OCI-LY3 (cell line): ENCODE measurements around the gene PTCD3.

ENCODE experiments used
- H2AFZ ChIP-seq: fragments of 200-600, 300-600 bp; shearing (Covaris generic); 2 replicates; pipeline ENCODE4 v1.6.0; 2014; ENCODE audit warnings: antibody characterized with exemption, low read depth, low read length
- H3K27ac ChIP-seq: fragments of 200-600, 300-600 bp; sonication (generic); 2 replicates; pipeline ENCODE4 v1.5.1; 2014; ENCODE audit warnings: mild to moderate bottlenecking, low read length, moderate library complexity, mixed read lengths
- H3K27me3 ChIP-seq: fragments of 200-600, 300-600 bp; sonication (generic); 2 replicates; pipeline ENCODE4 v1.6.1; 2014; ENCODE audit warnings: low read depth, low read length, mixed read lengths
- H3K36me3 ChIP-seq: fragments of 200-600, 300-600 bp; sonication (generic); replicated peaks from 2 replicates; pipeline ENCODE3; 2014; ENCODE audit warnings: low read depth, low read length, mixed read lengths
- H3K4me1 ChIP-seq: fragments of 300-600, 200-600 bp; sonication (generic); 2 replicates; pipeline ENCODE4 v1.6.1; 2014; ENCODE audit warnings: low read length, mixed read lengths
- H3K4me2 ChIP-seq: fragments of 200-600, 300-600 bp; sonication (generic); 2 replicates; pipeline ENCODE4 v1.6.1; 2014; ENCODE audit warnings: low read length, mixed read lengths
- H3K4me3 ChIP-seq: fragments of 300-600, 200-600 bp; sonication (generic); 2 replicates; pipeline ENCODE4 v1.5.1; 2014; ENCODE audit warnings: antibody characterized with exemption, mild to moderate bottlenecking, low read length, moderate library complexity
- H3K79me2 ChIP-seq: fragments of 300-600, 200-600 bp; shearing (Covaris generic); 2 replicates; pipeline ENCODE4 v1.6.1; 2014; ENCODE audit warnings: mild to moderate bottlenecking, low read length, mixed read lengths
- H3K9ac ChIP-seq: fragments of 300-600, 200-600 bp; shearing (Covaris generic); 2 replicates; pipeline ENCODE4 v1.6.0; 2014; ENCODE audit warnings: mild to moderate bottlenecking, low read length, moderate library complexity
- H3K9me3 ChIP-seq: fragments of 200-600, 300-600 bp; shearing (Covaris generic); 2 replicates; pipeline ENCODE4 v1.6.1; 2014; ENCODE audit warnings: low read length, mixed read lengths; ENCODE audit not compliant: insufficient read depth
- H4K20me1 ChIP-seq: fragments of 200-600, 300-600 bp; sonication (generic); 2 replicates; pipeline ENCODE4 v1.6.1; 2016; ENCODE audit warnings: low read length, mixed read lengths; ENCODE audit not compliant: insufficient read depth
- EZH2phosphoT487 ChIP-seq: fragments of 200-600 bp; shearing (Covaris generic); IDR thresholded peaks from 2 replicates; pipeline ENCODE4 v1.6.1; 2018; ENCODE audit warnings: antibody characterized with exemption, mixed run types, low read depth
- TF ChIP-seq, protein P1 (sequence below): fragments of 200-600, 300-600 bp; sonication (generic); IDR thresholded peaks from 2 replicates; pipeline ENCODE4 v1.5.1; 2014; ENCODE audit warnings: antibody characterized with exemption, low read length, low read depth

PTCD3 gene

DNA sequence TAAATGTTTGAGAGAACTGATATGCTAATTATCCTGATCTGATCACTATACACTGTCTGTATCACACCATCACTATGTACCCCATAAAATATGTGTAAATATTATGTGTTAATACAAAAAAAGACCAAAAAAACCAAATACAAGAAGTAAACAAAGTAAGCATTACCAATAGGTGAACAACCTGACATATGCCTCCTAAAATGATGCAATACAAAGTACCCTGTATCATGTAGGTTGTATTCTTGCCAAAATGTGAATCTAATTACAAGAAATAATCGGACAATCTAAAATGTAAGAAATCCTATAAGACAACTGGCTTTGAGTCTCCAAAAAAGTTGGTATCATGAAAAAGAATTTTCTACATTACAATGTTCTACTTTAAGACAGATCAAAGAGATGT, 8.1 kb upstream of the PTCD3 start:
- no peaks in the 10 kb centered on the region for H3K27me3 ChIP-seq
- no peaks in the 10 kb centered on the region for H4K20me1 ChIP-seq
- H3K79me2 ChIP-seq = peaks cover 83% of the 10 kb centered on the region
- no peak overlapping the region for H3K4me2 ChIP-seq
- TF ChIP-seq, protein P1, sequence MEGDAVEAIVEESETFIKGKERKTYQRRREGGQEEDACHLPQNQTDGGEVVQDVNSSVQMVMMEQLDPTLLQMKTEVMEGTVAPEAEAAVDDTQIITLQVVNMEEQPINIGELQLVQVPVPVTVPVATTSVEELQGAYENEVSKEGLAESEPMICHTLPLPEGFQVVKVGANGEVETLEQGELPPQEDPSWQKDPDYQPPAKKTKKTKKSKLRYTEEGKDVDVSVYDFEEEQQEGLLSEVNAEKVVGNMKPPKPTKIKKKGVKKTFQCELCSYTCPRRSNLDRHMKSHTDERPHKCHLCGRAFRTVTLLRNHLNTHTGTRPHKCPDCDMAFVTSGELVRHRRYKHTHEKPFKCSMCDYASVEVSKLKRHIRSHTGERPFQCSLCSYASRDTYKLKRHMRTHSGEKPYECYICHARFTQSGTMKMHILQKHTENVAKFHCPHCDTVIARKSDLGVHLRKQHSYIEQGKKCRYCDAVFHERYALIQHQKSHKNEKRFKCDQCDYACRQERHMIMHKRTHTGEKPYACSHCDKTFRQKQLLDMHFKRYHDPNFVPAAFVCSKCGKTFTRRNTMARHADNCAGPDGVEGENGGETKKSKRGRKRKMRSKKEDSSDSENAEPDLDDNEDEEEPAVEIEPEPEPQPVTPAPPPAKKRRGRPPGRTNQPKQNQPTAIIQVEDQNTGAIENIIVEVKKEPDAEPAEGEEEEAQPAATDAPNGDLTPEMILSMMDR = no peak
- no peak for TF ChIP-seq EZH2phosphoT487
- no peak overlapping the region for H3K4me3 ChIP-seq
- no peak overlapping the region for H2AFZ ChIP-seq
- no peak overlapping the region for H3K9ac ChIP-seq
- no peak overlapping the region for H3K27ac ChIP-seq
- H3K9me3 ChIP-seq = no peaks in the 10 kb centered on the region
- peaks cover 63% of the 10 kb centered on the region for H3K36me3 ChIP-seq
- no peaks in the 10 kb centered on the region for H3K4me1 ChIP-seq

DNA sequence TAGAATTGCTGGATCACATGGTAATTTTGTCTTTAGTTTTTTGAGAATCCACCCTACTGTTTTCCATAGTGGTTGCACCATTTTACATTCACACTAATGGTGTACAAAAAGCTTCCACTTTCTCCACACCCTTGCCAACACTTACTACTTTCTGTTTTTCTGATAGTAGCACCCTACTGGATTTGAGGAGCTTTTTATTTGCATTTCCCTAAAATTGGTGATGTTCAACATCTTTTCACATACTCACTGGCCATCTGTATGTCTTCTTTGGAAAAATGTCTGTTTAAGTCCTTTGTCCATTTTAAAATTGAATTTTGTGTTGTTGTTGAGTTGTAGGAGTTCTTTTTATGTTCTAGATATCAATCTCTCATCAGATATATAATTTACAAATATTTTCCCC, 3.9 kb upstream of the PTCD3 start:
- H3K36me3 ChIP-seq = peaks cover 49% of the 10 kb centered on the region
- peaks cover 92% of the 10 kb centered on the region for H3K79me2 ChIP-seq
- H3K27ac ChIP-seq = no peak overlapping the region
- H4K20me1 ChIP-seq = peaks cover 5% of the 10 kb centered on the region; the same call in 1 of the 2 replicates
- no peak overlapping the region for H3K4me3 ChIP-seq
- peaks cover 13% of the 10 kb centered on the region for H3K4me1 ChIP-seq
- no peak overlapping the region for H3K9ac ChIP-seq
- H2AFZ ChIP-seq = no peak overlapping the region
- TF ChIP-seq, protein P1 = no peak
- no peak for TF ChIP-seq EZH2phosphoT487
- H3K27me3 ChIP-seq = no peaks in the 10 kb centered on the region
- H3K4me2 ChIP-seq = no peak overlapping the region
- H3K9me3 ChIP-seq = no peaks in the 10 kb centered on the region

DNA sequence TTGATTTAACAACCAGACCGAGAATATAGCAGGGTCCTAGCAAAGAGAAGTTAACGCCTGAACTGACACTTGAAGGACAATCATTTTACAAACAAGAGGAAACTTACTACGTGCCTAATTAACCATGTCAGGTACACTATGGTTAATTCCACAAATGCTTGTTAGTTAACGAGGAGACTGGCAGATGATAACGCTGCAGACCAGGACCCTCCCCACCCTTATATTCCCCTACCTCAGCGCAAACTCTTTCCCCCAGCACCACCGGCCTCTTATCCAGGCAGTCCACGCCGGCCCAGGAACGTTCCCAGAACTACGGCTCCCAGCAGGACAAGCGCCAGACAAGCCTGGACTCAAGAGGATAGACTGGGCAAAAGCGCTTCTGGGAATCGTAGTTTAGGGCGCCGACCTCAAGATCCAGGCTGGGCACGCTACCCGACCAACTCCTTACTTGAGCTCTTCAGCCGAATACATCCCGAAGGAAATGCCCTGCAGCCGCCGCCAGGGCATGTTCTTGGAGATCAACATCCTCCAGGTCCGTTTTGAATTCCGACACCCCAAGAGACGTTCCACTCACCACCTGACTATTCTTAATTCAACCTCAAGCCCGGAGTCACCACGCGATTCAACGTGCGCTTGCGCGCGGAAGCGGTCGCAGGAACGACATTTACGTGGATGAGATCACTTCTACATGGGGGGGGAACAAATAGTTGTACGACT, 625 bp upstream of the PTCD3 start, which contains the start of gene POLR1A:
TSS of gene POLR1A (minus strand) at position 635 of the 717 bp plus-strand sequence. CDS start at position 525, 110 bp downstream.
- Histone ChIP-seq H4K20me1 (peaks cover 15% of the 10 kb centered on the region; the same call in 1 of the 2 replicates), H3K4me1 (peaks cover 23% of the 10 kb centered on the region), H3K4me2 (peak within 1 kb of the TSS; percentile 95), H3K79me2 (peaks cover 99% of the 10 kb centered on the region), H3K27me3 (no peaks in the 10 kb centered on the region), H3K9me3 (no peaks in the 10 kb centered on the region), H3K36me3 (peaks cover 40% of the 10 kb centered on the region), H2AFZ (peak within 1 kb of the TSS; percentile 82), H3K27ac (peak within 1 kb of the TSS; percentile 57), H3K4me3 (peak within 1 kb of the TSS; percentile 95), H3K9ac (peak within 1 kb of the TSS; percentile 89)
- TF ChIP-seq, protein P1 = no peak
- TF ChIP-seq EZH2phosphoT487 = no peak

DNA sequence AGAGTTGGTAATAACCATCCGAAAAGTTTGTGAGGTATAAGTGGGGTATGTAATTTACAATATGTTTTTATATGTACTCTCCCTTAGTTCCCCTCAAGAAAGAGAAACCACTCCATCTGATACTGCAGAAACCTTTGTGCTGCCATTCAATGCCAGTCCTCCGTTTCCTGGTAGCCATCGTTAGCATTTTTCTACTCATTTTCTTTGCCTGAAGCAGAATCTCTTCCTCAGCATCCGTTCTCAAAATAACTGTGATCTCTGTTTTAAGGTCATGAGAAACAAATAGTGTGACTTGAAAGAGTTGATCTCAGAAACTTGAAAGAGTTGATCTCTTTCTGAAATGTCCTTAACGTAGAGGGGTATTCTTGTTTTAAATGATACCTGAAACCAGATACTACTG, 996 bp downstream of the PTCD3 start:
- Histone ChIP-seq H3K9me3 (no peaks in the 10 kb centered on the region), H4K20me1 (peaks cover 15% of the 10 kb centered on the region; the same call in 1 of the 2 replicates), H3K27ac (peak overlapping the region; percentile 57), H3K36me3 (peaks cover 39% of the 10 kb centered on the region), H3K4me3 (peak overlapping the region; percentile 95), H3K4me1 (peaks cover 23% of the 10 kb centered on the region), H2AFZ (no peak overlapping the region), H3K9ac (peak overlapping the region; percentile 89), H3K27me3 (no peaks in the 10 kb centered on the region), H3K4me2 (peak overlapping the region; percentile 95), H3K79me2 (peaks cover 93% of the 10 kb centered on the region)
- TF ChIP-seq, protein P1 = no peak
- TF ChIP-seq EZH2phosphoT487 = no peak
